HepG2 (cell line): ENCODE measurements around the gene ADCY7. TPM values are rescaled to one million over a fixed set of nuclear protein-coding genes. Genes with fewer than 3 reads are reported as not detected.

Experiments used
- ARNTL ChIP-seq: sonication (generic); formaldehyde crosslinking; IDR thresholded peaks from 2 replicates; pipeline ENCODE4 v1.4.0; 2020; ENCODE audit warnings: mild to moderate bottlenecking, missing genetic modification reagents
- CBX1 ChIP-seq: IDR thresholded peaks from one replicate; pipeline ENCODE4 v1.6.1; 2016; ENCODE audit warnings: antibody characterized with exemption, low read depth
- ISX ChIP-seq: sonication (generic); formaldehyde crosslinking; conservative IDR thresholded peaks from 2 replicates; pipeline ENCODE4 v1.5.0; 2020; ENCODE audit warnings: missing genetic modification reagents
- MIXL1 ChIP-seq: IDR thresholded peaks from 2 replicates; pipeline ENCODE4 v1.6.1; 2016
- MYC ChIP-seq: sonication (generic); formaldehyde crosslinking; IDR thresholded peaks from 2 replicates; pipeline ENCODE4 v1.9.0; 2021; ENCODE audit warnings: missing genetic modification reagents, borderline replicate concordance
- MYNN ChIP-seq: sonication (generic); formaldehyde crosslinking; IDR thresholded peaks from 2 replicates; pipeline ENCODE4 v1.4.0; 2020; ENCODE audit warnings: mild to moderate bottlenecking, low read depth, missing genetic modification reagents
- NBN ChIP-seq: fragments of 450-650 bp; conservative IDR thresholded peaks from 2 replicates; pipeline ENCODE4 v1.6.1; 2017
- RAD21 ChIP-seq: fragments of 450-650 bp; formaldehyde crosslinking; IDR thresholded peaks from 2 replicates; pipeline ENCODE4 v1.5.0; 2020; ENCODE audit warnings: mild to moderate bottlenecking
- RAD51 ChIP-seq: fragments of 450-650 bp; IDR thresholded peaks from 2 replicates; pipeline ENCODE4 v1.6.1; 2016; ENCODE audit warnings: borderline replicate concordance
- ZNF136 ChIP-seq: sonication (generic); formaldehyde crosslinking; IDR thresholded peaks from 2 replicates; pipeline ENCODE4 v1.8.1; 2022; ENCODE audit warnings: low read depth, mild to moderate bottlenecking, moderate library complexity, missing genetic modification reagents
- ZNF292 ChIP-seq: sonication (generic); formaldehyde crosslinking; IDR thresholded peaks from 2 replicates; pipeline ENCODE4 v1.8.1; 2022; ENCODE audit warnings: mild to moderate bottlenecking, low read depth, missing genetic modification reagents, borderline replicate concordance
- ZNF501 ChIP-seq: sonication (generic); formaldehyde crosslinking; IDR thresholded peaks from 2 replicates; pipeline ENCODE4 v1.5.1; 2020; ENCODE audit warnings: mild to moderate bottlenecking, moderate library complexity, missing genetic modification reagents
- ZSCAN22 ChIP-seq: sonication (generic); formaldehyde crosslinking; IDR thresholded peaks from 2 replicates; pipeline ENCODE4 v1.4.0; 2020; ENCODE audit warnings: mild to moderate bottlenecking, missing genetic modification reagents
- ZSCAN25 ChIP-seq: sonication (generic); formaldehyde crosslinking; IDR thresholded peaks from 2 replicates; pipeline ENCODE4 v1.8.0; 2022; ENCODE audit warnings: mild to moderate bottlenecking, missing genetic modification reagents
- ZSCAN30 ChIP-seq: sonication (generic); formaldehyde crosslinking; IDR thresholded peaks from 2 replicates; pipeline ENCODE4 v1.5.0; 2020; ENCODE audit warnings: mild to moderate bottlenecking, missing genetic modification reagents
- polyA plus RNA-seq, 8 experiments: library from polyadenylated mRNA; depleted of rRNA in 3 of 8; stranded (reverse) in 7 of 8; unstranded in 1 of 8; fragments of >200 nt; fragmentation: Illumina TruSeq in 4 of 8; extraction: Trizol in 4 of 8; gene quantifications; 2 replicates each; pipeline versions ENCODE4 v1.2.1 to v1.2.3, GENCODE V29; 2011 to 2016; ENCODE audit warnings: low read depth in 4 of 8, missing spikeins in 1 of 8, mixed read lengths in 1 of 8; ENCODE audit not compliant: insufficient read depth in 1 of 8
- total RNA-seq, 5 experiments: library from RNA; depleted of rRNA; stranded (reverse); fragments of >200 nt; fragmentation: Illumina TruSeq; extraction: Trizol; gene quantifications; 2 replicates each; pipeline ENCODE4 v1.2.3, GENCODE V29; 2016; ENCODE audit warnings: low read depth in 1 of 5
- TF ChIP-seq, protein P1 (sequence below): sonication (generic); formaldehyde crosslinking; IDR thresholded peaks from 2 replicates; pipeline ENCODE4 v1.8.1; 2022; ENCODE audit warnings: low read depth, mild to moderate bottlenecking, missing genetic modification reagents
- TF ChIP-seq, protein P2 (sequence below), 2 experiments: sonication (generic) in 1 of 2; formaldehyde crosslinking in 1 of 2; IDR thresholded peaks; 2 replicates each; pipeline versions ENCODE4 v1.5.1 to v1.6.1; 2011 to 2020; ENCODE audit warnings: borderline replicate concordance in 1 of 2, low read depth in 1 of 2, low read length in 1 of 2, mild to moderate bottlenecking in 1 of 2, missing genetic modification reagents in 1 of 2, moderate library complexity in 1 of 2
- TF ChIP-seq, protein P3 (sequence below): sonication (generic); formaldehyde crosslinking; IDR thresholded peaks from 2 replicates; pipeline ENCODE4 v1.8.0; 2022; ENCODE audit warnings: missing genetic modification reagents, low read depth, mild to moderate bottlenecking, borderline replicate concordance
- TF ChIP-seq, protein P4 (sequence below): sonication (generic); formaldehyde crosslinking; IDR thresholded peaks from 2 replicates; pipeline ENCODE4 v1.5.0; 2020; ENCODE audit warnings: mild to moderate bottlenecking, missing genetic modification reagents

The ADCY7 gene
- total and polyA plus RNA-seq, 2 of the 13 experiments (the other 11 are each of a cell fraction or from before 2014, with no cell fraction given), result 2.2 to 4.3 TPM

DNA sequence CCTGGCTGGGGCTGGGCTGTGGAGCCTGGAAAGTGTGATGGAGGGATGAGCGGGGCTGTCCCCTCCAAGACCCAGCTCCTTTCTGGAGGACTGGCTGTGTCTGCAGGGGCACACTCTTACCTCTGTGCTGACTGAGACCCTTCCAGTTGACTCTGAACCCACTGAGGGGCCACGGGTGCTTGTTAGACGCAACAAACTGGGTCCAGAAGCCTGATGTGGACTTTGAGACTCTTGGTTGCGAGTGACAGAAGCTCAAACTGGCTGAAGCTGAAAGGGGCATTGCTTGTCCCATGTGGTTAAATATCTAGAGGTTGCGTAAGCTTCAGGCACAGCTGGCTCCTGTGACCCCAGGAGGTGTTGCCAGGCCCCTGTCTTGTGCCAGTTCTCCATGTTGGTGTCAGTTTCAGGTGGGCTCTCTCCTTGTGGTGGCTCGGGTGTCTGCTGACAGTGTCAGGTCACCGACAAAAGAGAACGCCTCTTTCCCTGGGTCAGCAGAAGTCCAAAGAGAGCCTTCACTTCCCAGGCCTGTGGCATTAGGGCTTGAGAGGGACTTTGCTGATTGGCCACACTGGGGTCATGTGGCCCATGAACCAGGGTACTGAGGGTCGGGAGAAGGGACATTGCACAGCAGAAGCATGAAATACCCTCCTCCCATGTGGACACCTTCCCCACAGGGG is 16.7 kb downstream of the ADCY7 start (continued):
- TF ChIP-seq, protein P1, sequence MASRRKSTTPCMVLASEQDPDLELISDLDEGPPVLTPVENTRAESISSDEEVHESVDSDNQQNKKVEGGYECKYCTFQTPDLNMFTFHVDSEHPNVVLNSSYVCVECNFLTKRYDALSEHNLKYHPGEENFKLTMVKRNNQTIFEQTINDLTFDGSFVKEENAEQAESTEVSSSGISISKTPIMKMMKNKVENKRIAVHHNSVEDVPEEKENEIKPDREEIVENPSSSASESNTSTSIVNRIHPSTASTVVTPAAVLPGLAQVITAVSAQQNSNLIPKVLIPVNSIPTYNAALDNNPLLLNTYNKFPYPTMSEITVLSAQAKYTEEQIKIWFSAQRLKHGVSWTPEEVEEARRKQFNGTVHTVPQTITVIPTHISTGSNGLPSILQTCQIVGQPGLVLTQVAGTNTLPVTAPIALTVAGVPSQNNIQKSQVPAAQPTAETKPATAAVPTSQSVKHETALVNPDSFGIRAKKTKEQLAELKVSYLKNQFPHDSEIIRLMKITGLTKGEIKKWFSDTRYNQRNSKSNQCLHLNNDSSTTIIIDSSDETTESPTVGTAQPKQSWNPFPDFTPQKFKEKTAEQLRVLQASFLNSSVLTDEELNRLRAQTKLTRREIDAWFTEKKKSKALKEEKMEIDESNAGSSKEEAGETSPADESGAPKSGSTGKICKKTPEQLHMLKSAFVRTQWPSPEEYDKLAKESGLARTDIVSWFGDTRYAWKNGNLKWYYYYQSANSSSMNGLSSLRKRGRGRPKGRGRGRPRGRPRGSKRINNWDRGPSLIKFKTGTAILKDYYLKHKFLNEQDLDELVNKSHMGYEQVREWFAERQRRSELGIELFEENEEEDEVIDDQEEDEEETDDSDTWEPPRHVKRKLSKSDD (CRISPR knock-in tag), result no peak
- TF ChIP-seq ISX (CRISPR knock-in tag) (no peak), MYC (CRISPR knock-in tag) (peak; percentile 74; the same call in 1 of the 2 replicates), CBX1 (no peak), RAD21 (no peak; the same call in 1 of the 2 replicates), MYNN (no peak), MIXL1 (no peak), RAD51 (peak; percentile 42), ZNF292 (peak; percentile 69; the same call in 1 of the 2 replicates), ZNF136 (0 out of 2 replicates have a peak, but pooled peaks have one; percentile 48), ZNF501 (CRISPR knock-in tag) (peak; percentile 79; the same call in 1 of the 2 replicates), NBN (no peak), ZSCAN22 (peak; percentile 10; the same call in 1 of the 2 replicates), ZSCAN30 (CRISPR knock-in tag) (no peak), ZSCAN25 (CRISPR knock-in tag) (peak; percentile 63; the same call in 1 of the 2 replicates), ARNTL (CRISPR knock-in tag) (no peak)
- TF ChIP-seq, protein P2, sequence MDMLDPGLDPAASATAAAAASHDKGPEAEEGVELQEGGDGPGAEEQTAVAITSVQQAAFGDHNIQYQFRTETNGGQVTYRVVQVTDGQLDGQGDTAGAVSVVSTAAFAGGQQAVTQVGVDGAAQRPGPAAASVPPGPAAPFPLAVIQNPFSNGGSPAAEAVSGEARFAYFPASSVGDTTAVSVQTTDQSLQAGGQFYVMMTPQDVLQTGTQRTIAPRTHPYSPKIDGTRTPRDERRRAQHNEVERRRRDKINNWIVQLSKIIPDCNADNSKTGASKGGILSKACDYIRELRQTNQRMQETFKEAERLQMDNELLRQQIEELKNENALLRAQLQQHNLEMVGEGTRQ (IDR thresholded peaks at IDR 0.05; ENCODE audit: low read depth, low read length), result peak; percentile 76
- TF ChIP-seq, protein P2 (CRISPR knock-in tag; IDR thresholded peaks at IDR 0.05; ENCODE audit: borderline replicate concordance), result peak; percentile 94; the same call in 1 of the 2 replicates
- TF ChIP-seq, protein P3, sequence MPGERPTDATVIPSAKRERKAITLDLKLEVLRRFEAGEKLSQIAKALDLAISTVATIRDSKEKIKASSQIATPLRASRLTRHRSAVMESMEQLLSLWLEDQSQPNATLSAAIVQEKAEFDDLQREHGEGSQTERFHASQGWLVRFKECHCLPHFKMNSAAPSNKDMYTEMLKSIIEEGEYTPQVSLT (CRISPR knock-in tag), result no peak
- TF ChIP-seq, protein P4, sequence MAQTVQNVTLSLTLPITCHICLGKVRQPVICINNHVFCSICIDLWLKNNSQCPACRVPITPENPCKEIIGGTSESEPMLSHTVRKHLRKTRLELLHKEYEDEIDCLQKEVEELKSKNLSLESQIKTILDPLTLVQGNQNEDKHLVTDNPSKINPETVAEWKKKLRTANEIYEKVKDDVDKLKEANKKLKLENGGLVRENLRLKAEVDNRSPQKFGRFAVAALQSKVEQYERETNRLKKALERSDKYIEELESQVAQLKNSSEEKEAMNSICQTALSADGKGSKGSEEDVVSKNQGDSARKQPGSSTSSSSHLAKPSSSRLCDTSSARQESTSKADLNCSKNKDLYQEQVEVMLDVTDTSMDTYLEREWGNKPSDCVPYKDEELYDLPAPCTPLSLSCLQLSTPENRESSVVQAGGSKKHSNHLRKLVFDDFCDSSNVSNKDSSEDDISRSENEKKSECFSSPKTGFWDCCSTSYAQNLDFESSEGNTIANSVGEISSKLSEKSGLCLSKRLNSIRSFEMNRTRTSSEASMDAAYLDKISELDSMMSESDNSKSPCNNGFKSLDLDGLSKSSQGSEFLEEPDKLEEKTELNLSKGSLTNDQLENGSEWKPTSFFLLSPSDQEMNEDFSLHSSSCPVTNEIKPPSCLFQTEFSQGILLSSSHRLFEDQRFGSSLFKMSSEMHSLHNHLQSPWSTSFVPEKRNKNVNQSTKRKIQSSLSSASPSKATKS (CRISPR knock-in tag), result no peak
